Activated T-cell treated with anti-CD3 and anti-CD28 coated beads for 1 hour (primary cell): ENCODE data around the gene CLN3.
"Not testable (repeated sequence)": the region's sequence is repeated elsewhere in the genome, so short reads cannot be mapped to it uniquely, and the experiment has no call there.

Experiments
- DNase-seq: peaks from one replicate; pipeline ENCODE4 v3.0.0-alpha.2; 2020; ENCODE audit warnings: low read depth

Gene CLN3

DNA sequence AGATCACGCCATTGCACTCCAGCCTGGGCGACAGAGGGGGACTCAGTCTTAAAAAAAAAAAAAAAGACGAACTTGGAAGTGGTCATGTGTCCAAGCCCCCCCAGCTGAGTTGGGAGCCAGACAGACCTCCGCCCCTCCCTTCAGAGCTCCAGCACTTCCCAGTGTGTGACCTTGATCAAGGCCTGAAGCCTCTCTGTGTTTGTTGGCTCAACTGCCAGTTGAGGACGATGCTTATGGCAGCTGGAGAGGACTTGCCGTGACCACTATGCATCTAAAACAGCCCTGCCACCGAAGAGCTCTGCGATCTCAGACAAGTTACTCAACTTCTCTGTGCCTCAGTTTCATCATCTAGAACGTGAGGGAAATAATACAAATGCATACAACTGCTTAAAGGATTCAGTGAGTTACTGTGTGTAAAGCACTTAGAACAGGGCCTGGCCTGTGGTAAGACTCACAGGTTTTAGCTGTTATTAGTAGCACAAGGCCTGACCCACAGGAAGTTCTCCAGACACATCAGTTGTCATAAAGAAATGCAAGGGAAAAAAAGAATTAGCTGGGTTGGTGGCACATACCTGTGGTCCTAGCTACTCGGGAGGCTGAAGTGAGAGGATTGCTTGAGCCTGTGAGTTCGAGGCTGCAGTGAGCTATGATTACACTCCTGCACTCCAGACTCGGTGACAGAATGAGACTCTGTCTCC is 21.8 kb upstream of the CLN3 start:
- no peak for DNase-seq

DNA sequence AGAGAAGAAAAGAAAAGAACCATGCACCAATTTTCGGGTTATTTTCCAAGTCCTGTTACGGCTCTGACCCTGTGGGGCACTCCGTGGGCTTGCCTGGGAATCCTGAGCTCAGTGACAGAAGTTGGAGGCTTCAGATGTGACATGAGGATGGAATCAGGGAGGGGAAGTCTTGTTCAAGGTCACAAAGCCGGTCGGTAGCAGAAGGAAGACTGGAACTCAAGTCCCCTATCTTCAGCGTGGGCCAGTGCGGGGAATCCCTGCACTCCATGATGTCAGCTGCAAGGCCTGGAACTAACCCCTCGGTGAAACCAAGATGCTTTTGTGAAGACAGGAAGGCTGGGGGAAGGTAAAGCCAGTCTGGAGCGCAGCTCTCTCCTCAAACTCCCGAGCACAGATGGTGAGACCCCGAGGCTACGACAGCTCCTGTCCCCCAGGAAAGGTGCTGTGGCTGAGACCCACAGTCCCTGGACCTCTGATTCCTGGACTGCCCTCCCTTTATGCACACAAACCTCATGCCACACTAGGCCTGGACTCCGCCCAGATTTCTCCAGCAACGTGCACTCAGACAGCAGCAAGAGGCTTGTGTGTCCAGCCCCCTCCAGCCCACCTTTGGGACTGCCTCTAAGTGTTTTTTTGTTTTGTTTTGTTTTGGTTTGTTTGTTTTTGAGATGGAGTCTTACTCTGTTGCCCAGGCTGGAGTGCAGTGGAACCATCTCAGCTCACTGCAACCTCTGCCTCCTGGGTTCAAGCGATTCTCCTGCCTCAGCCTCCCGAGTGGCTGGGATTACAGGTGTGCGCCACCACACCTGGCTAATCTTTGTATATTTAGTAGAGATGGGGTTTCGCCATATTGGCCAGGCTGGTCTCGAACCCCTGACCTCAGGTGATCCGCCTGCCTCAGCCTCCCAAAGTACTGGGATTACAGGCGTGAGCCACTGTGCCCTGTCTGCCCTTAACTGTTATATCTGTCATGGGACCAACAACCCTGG is 20.2 kb upstream of the CLN3 start:
- DNase-seq: no peak

DNA sequence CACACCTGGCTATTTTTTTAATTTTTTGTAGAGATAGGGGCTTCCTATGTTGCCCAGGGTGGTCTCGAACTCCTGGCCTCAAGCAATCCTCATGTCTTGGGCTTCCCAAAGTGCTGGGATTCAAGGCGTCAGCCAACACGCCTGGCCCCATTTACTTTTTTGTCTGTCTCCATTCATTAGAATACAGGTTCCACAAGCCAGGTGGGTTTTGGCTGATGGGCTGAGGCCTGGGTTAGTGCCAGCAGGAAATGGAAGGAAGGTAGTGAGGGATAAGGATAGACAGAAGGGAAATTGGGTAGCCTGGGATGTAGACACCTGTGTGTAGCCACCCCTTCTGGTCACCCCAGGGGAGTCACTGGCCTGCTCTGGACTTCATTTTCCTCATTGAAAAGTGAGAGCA is 19.2 kb upstream of the CLN3 start:
- DNase-seq: no peak

DNA sequence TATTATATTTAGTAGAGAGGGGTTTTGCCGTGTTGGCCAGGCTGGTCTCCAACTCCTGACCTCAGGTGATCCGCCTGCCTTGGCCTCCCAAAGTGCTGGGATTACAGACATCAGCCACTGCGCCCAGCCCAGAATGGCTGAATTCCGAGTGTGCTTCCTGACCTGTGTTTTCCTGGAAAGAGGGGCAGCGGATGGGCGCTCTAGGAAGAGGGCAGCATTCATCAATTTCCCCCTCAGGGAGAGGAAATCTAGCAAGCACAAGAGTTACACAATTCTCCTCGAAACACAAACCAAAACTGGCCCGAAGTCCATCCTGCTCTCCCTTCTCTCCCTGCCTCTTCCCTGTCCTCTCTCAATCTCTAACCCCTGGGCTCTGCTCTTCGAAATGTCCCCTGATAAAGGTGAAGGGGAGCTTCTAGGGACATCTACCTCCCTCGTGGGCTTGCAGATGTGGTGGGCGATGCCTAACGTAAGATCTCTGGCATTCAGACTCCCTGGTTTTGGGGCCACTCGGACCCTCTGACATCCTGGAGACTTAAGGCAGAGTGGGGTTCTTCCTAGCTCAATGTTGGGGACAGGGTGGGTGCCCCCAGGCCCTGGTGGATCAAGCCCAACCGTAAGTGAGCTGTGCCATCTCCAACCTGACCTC is 13.7 kb upstream of the CLN3 start:
- no peak for DNase-seq

DNA sequence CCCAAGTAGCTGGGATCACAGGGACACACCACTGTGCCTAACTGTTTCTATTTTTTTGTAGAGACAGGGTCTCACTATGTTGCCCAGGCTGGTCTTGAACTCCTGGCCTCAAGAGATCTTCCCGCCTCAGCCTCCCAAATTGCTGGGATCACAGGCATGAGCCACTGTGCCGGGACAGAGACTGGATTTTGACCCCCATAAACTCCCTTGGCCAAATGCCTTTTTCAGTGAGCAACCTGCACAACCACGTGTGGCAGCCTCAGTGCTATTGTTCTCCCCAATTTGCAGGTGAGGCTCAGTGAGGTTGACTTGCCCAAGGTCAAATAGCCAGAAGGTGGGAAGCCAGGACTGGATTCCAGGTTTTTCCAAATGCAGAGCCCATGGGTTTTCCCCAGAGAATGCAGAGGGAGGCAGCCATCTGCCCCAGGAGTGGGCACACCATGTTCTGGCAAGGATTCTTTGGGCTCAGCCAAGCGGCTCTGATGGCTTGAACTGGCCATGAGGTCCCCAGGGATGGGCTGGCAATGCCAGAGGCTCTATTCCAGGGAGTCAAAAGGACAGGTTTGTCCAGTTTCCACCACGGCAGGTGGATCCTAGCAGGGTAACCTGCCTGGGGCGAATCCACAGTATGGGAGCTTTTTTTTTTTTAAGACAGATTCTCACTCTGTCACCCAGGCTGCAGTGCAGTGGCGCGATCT is 13.0 kb upstream of the CLN3 start:
- DNase-seq: no peak

DNA sequence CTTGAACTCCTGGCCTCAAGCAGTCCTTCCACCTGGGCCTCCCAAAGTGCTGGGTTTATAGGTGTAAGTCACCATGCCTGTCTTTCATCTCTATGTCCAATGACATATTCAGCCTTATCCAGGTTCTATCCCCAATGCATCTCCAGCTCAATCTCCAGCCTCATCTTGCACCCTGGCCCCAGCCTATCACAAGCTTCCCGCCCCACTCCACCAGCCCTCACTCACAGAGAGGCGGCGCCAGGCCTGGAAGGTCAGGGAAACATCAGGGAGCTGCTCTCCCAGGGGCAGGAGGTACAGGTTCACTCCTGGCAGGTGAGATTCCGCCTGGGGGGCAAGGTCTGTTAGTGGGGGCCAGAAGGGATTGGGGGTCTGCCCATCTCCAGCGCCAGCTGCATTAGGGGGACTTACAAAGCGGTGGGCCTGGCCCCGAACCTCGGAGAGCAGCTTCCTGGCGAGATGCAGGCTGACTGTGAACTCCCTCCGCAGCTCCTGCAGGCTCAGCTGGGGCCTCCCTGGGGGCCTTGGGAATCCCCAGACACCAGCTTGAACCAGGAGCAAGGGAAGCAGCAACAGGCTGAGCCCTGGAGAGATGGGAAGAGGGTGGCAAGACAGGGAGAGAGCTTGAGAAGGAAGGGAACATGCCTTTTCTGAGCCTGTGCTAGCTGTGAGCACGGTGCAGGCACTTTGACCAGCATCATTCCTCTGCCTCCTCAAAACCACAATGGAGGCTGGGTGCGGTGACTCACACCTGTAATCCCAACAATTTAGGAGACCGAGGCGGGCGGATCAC is 11.8 kb upstream of the CLN3 start:
- no peak for DNase-seq

DNA sequence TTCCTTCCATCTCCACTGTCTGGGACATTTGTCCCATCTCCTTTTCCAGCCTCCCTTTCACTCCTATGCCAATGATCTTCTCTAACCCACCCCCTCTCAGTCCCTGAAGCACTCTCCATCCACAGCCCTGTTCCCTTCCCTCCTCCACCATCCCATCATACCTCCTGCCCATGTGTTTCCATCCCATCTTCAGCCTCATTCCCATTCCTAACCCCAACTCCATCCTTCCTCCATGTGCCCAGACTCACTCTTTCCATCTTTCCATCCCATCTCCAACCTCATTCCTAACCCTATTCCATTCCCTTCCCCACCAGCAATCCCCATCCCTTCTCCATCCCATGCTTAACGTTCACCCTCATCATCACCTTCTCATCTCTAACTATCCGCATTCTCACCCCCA is 10.4 kb upstream of the CLN3 start:
- DNase-seq: no peak

DNA sequence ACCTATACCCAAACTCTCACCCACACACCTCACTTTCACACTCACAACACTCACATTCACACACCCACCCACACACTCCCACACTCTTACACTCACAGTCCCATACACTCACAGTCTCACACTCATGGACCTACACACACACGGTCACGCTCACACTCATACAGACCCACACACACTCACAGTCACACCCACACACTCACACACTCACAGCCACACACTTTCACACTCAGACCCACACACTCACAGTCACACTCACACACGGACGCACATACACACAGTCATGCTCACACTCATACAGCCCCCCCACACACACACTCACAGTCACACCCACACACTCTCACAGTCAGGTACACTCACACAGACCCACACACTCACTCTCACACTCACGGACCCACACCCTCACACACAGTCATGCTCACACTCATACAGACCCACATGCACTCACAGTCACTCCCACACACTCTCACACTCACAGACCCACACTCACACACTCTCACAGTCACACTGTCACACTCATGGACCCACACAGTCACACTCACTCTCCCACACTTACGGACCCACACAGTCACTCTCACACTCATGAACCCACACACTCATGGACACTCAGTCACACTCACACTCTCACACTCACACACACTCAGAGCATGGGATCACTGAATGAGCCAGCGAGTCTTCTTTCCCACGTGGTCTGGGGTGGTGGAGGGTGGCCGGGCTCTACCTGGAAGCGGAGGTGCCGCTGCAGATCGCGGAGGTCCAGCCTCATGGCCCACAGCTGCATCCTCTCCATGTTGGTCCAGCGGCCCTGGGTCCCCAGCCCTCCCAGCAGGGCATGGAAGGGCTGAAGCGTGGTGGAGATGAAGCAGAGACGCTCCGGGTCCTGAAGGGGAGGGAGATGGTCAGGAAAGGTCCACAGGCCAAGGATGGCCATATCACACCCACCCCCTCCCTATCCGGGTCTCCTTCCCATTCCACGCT is 9.7 kb upstream of the CLN3 start:
- DNase-seq: no peak

DNA sequence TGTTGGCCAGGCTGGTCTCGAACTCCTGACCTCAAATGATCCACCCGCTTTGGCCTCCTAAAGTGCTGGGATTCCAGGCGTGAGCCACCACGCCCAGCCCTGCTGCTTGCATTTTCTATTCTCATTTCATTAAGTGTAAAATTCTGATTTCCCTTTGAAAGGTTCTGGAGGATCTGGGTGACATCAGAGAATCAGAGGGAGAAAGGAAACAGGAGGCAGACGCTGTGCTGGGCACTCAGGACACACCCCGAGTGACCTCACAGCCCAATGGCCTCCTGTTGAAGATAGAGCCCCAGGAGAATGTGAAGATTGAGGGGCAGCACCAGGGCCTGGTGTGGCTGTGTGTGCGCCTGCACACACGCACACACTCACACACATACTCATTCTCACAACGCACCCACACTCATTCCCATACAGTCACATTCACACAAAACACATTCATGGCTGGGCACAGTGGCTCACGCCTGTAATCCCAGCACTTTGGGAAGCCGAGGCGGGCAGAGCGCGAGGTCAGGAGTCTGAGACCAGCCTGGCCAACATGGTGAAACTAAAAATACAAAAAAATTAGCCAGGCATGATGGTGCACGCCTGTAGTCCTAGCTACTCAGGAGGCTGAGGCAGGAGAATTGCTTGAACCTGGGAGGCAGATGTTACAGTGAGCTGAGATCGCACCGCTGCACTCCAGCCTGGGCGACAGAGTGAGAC is 8.8 kb upstream of the CLN3 start:
- not testable (repeated sequence) for DNase-seq

DNA sequence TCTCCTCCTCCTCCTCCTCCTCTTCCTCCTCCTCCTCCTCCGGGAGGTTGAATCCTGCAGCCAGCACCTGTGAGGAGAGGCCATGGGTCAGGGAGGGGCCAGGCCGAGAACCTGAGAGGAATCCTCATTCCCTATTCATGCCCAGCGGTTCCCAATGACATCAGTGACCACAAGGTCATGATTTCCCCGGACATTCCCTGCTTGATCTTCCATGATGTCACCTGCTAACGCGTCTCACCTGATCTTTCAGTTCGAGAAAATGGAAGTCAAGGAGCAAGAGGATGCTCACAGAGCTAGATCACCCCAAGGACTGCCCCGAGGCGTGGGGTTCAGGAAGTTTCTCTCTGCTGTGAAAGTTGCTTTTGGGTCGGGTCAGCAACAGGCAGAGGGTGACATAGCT is 8.0 kb upstream of the CLN3 start:
- no peak for DNase-seq

DNA sequence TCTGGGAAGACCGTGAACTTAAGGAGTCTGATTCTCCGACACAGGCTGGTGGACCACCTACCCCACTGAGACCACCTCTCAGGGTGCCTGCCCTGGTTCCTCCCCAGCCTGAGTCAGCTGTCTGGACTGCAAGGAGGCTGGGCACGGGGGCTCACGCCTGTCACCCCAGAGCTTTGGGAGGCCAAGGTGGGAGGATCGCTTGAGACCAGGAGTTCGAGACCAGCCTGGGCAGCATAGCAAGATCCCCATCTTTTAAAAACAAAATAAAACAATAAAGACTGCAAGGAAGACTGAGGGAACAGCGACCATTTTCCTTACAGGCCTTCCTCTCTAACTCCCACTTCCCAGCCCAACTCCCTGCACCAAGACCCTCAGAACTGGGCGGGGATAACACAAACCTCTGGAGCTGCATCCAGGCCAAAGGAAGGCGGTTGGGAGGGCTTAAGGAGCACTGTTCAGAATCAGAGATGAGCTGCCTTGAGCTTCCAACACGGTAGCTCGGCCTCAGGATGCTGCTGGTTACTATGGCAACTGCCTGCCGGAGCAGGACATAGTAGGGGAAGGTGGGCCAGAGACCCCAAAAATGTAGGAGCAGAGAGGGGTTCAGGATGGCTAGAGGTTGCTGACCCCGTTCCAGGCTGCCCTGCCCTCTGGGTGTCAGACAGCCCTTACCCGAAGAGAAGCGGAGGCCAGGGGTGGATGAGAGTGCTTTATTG is 7.0 kb upstream of the CLN3 start:
- no peak for DNase-seq

DNA sequence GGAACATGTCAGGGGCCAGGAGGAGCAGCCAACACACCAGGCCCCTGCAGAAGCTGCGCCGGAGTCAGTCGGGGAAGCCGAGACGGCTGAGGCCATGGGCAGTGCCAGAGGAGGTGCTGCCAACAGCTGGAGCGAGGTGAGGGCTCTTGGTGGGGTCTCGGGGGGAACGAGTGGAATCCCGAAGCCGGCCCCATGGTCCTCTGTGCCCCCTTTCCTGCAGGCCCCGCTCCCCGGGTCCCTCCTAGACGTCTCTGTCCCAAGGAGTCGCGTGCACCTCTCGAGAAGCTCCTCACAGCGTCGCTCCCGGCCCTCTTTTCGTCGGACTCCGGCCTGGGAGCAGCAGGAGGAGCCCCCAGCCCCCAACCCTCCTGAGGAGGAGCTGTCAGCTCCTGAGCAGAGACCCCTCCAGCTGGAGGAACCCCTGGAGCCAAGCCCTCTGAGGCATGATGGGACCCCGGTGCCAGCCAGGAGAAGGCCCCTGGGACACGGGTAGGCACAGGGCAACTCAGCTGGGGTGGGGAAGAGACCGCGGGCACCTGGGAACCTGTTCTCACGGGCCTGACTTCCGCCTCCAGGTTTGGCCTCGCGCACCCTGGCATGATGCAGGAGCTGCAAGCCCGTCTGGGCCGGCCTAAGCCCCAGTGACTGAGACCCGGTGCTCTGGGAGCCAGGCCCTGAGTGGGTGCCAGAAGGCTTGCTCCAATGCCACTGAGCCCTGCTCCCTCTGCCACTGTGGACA is 6.2 kb upstream of the CLN3 start:
- no peak for DNase-seq

DNA sequence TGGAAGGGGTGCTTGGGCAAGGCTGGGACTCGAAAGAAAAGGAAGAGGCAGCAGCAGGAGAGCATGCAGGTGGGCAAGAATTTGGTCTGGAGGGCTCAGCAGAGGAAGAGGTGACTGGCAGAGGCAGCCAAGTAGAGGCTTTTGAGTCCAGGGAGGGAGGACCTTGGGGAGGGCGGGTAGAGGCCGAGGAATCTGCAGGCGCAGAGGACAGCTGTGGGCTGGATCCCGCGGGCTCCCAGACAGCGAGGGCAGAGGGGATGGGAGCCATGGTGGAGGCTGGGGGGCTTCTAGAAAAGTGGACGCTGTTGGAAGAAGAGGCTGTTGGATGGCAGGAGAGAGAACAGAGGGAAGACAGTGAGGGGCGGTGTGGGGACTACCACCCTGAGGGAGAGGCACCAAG is 5.5 kb upstream of the CLN3 start:
- no peak for DNase-seq

DNA sequence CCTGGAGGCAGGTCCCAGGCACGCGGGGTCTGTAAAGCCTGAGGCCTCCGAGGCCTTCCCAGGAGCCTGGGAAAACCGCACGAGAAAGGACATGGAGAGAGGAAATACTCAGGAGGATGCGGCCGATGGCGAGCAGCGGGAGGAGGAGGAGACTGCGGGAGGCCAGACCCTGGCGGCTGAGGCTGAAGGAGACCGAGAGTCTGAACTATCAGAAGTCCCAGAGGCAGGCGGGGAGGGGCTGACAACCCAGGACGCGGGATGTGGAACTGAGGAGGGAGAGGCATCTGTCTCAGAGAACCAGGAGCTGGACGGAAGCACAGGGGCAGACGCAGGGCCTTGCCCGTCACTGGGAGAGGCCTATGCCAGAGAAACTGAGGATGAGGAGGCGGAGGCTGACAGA is 5.0 kb upstream of the CLN3 start:
- no peak for DNase-seq

DNA sequence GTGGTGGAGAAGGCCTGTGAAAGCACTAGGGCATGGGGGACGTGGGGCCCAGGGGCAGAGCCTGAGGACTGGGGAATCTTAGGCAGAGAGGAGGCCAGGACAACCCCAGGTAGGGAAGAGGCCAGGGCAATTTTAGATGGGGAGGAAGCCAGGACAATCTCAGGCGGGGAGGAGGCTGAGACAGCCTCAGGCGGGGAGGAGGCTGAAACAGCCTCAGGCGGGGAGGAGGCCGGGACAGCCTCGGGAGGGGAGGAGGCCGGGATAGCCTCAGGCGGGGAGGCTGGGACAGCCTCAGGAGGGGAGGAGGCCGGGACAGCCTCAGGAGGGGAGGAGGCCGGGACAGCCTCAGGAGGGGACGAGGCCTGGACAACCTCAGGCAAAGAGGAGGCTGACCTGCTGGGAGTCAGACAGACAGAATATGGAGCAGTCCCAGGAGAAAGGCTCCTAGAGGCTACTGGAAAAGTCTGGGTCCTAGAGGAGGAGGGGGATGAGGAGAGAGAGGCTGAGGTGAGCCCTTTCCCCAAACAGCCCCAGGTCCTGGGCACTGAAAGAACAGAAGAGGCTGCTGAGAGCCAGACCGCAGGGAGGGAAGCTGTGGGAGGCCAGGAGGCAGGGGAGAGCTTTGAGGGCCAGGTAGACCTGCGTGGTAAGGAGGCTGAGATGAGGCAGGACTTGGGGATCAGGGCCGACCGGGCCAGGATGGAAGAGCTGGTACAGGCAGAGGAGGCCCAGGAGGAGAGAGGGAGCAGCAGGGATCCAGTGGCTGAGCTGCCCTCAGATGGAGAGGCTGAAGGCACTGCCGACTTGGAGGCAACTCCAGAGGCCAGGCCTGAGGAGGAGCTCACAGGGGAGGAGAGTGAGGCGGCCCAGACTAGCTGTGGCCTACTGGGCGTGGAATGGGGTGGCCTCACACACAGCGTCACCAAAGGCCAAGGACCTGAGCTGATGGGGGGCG is 4.2 kb upstream of the CLN3 start:
- no peak for DNase-seq

DNA sequence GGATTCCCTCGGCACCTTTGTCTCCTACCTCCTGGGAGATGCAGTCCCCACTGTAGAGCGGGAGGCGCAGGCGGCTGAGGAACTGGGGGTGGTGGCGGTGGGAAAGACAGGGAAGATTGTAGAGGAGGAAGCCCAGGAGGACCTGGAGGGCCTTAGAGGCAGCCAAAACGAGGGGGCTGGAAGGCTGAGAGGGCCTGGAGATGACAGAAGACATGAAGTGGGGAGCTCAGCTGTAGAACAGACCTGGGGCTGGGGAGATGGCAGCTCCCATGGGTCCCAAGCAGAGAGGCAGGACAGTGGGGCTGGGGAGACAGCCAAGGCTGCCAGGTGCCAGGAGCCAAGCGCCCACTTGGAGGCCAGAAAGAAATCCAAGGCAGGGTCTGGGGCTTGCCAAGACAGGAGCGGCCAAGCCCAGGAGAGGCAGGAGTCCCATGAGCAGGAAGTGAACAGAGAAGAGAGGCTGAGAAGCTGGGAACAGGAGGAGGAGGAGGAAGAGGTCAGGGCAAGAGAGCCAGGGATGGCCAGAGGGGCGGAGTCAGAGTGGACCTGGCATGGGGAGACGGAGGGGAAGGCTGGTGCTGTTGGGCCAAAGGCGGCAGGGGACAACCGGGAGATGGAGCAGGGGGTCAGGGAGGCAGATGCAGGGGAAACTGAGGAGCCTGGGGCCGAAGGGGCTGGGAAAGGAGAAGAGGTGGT is 3.4 kb upstream of the CLN3 start:
- DNase-seq: no peak
